NCI-H526 treated with DMSO at 0.1 percent for 48 hours (cell line): ENCODE data around the gene C15orf61.

ENCODE experiments used
- DNase-seq: peaks from one replicate; lab custom pipeline; 2025; lab: John Stamatoyannopoulos, UW

Gene C15orf61

GRCh38 chr15:67512933-67513714 lies 7.8 kb upstream of the C15orf61 start:
- no peak for DNase-seq

- DNase-seq = no peak
Measured at GRCh38 chr15:67515090-67515489, 5.8 kb upstream of the C15orf61 start.

GRCh38 chr15:67515557-67515956 lies 5.4 kb upstream of the C15orf61 start:
- no peak for DNase-seq

GRCh38 chr15:67520321-67521028 lies 456 bp upstream of the C15orf61 start:
- DNase-seq = peak; percentile 43

- peak; percentile 46 for DNase-seq
Measured at GRCh38 chr15:67521783-67522568, 1.0 kb downstream of the C15orf61 start.

- no peak for DNase-seq
Measured at GRCh38 chr15:67523330-67523729, 2.4 kb downstream of the C15orf61 start.

GRCh38 chr15:67524235-67524634 lies 3.3 kb downstream of the C15orf61 start:
- no peak for DNase-seq

- DNase-seq = no peak
Measured at GRCh38 chr15:67528513-67528912, 7.6 kb downstream of the C15orf61 start.

GRCh38 chr15:67531379-67531914 lies 10.5 kb downstream of the C15orf61 start:
- no peak for DNase-seq

GRCh38 chr15:67533873-67534272 lies 12.9 kb downstream of the C15orf61 start:
- DNase-seq = no peak

GRCh38 chr15:67534360-67534759 lies 13.4 kb downstream of the C15orf61 start:
- no peak for DNase-seq

- DNase-seq = no peak
Measured at GRCh38 chr15:67537771-67538170, 16.8 kb downstream of the C15orf61 start.

- peak; percentile 74 for DNase-seq
Measured at GRCh38 chr15:67542420-67543347, 21.8 kb downstream of the C15orf61 start, which contains the start of gene MAP2K5. TSS of gene MAP2K5 (plus strand) at chr15:67542703. CDS start at chr15:67543336, 633 bp downstream.

- DNase-seq = no peak
Measured at GRCh38 chr15:67543348-67543718, 22.4 kb downstream of the C15orf61 start.

GRCh38 chr15:67544475-67544874 lies 23.5 kb downstream of the C15orf61 start:
- no peak for DNase-seq

GRCh38 chr15:67545864-67546263 lies 24.9 kb downstream of the C15orf61 start:
- DNase-seq = no peak

GRCh38 chr15:67547064-67547463 lies 26.1 kb downstream of the C15orf61 start:
- DNase-seq = no peak

- no peak for DNase-seq
Measured at GRCh38 chr15:67547836-67548235, 26.9 kb downstream of the C15orf61 start.

- DNase-seq = no peak
Measured at GRCh38 chr15:67548236-67548852, 27.4 kb downstream of the C15orf61 start.

GRCh38 chr15:67548862-67549651 lies 28.1 kb downstream of the C15orf61 start:
- no peak for DNase-seq
